Activated T-cell treated with anti-CD3 and anti-CD28 coated beads for 1 hour (primary cell): ENCODE measurements around the gene FETUB.

Source experiments
- DNase-seq: peaks from one replicate; pipeline ENCODE4 v3.0.0-alpha.2; 2020; ENCODE audit warnings: low read depth

The FETUB gene

GRCh38 chr3:186639778-186640472 is at the start of gene FETUB:
Gene FETUB (plus strand): TSS chr3:186640399. CDS start chr3:186640461, 62 bp downstream.
- no peak for DNase-seq

- DNase-seq = no peak
Observed at GRCh38 chr3:186590580-186591295, 49.5 kb upstream of the FETUB start.

- no peak for DNase-seq
Observed at GRCh38 chr3:186592682-186593081, 47.5 kb upstream of the FETUB start.

GRCh38 chr3:186593862-186594261 is 46.3 kb upstream of the FETUB start:
- DNase-seq = no peak

GRCh38 chr3:186594591-186595113 is 45.5 kb upstream of the FETUB start:
- no peak for DNase-seq

GRCh38 chr3:186596568-186597287 is 43.5 kb upstream of the FETUB start:
- no peak for DNase-seq

GRCh38 chr3:186598108-186598784 is 42.0 kb upstream of the FETUB start:
- no peak for DNase-seq

GRCh38 chr3:186598794-186599141 is 41.4 kb upstream of the FETUB start:
- no peak for DNase-seq

- DNase-seq = no peak
Observed at GRCh38 chr3:186599142-186599784, 40.9 kb upstream of the FETUB start.

GRCh38 chr3:186599785-186600166 is 40.4 kb upstream of the FETUB start:
- DNase-seq = no peak

GRCh38 chr3:186600896-186601295 is 39.3 kb upstream of the FETUB start:
- DNase-seq = no peak

- DNase-seq = no peak
Observed at GRCh38 chr3:186603159-186603558, 37.0 kb upstream of the FETUB start.

GRCh38 chr3:186605078-186605477 is 35.1 kb upstream of the FETUB start:
- no peak for DNase-seq

- DNase-seq = no peak
Observed at GRCh38 chr3:186605561-186606545, 34.3 kb upstream of the FETUB start.

- DNase-seq = no peak
Observed at GRCh38 chr3:186608624-186609215, 31.5 kb upstream of the FETUB start.

GRCh38 chr3:186609247-186609868 is 30.8 kb upstream of the FETUB start:
- DNase-seq = no peak

GRCh38 chr3:186612065-186612464 is 28.1 kb upstream of the FETUB start:
- no peak for DNase-seq

GRCh38 chr3:186612721-186613636 is 27.2 kb upstream of the FETUB start, which contains the start of gene AHSG:
Gene AHSG (plus strand): TSS chr3:186613060. CDS start chr3:186613142, 82 bp downstream.
- DNase-seq = no peak
